Heart left ventricle (tissue), 13 donors: ENCODE results near the gene EFS.

Experiments used
- POLR2A ChIP-seq, 2 donors: fragments of 450-650 bp; IDR thresholded peaks; one replicate each; pipeline ENCODE4 v1.6.1; 2017; ENCODE audit warnings: antibody characterized with exemption in 2 of 2, mild to moderate bottlenecking in 2 of 2, moderate library complexity in 2 of 2
- TF ChIP-seq, protein P1 (sequence below), 12 donors: fragments of 200-600 bp; sonication (generic) in 4 of 12; IDR thresholded peaks; one replicate each; pipeline versions ENCODE4 v1.5.0 to v1.8.0; 2018 to 2022; ENCODE audit warnings: antibody characterized with exemption in 12 of 12, mild to moderate bottlenecking in 5 of 12
- donor health status: ischemic (EF 13 %, LVEDD 7.1; RV severe dilation, severe dysfunction).
- donor health status: DM: no; HTN: yes; CAD: no.
- donor health status: DM: no; HTN: no; CAD: no.
- donor health status: ischemic (EF 25% LVEDD 6.9; RV normal size, moderate dysfunction).
- donor health status: ischemic (EF 25% LVEDD 5.7; RV mildly dilated, moderate dysfunction).
- donor health status: ischemic (EF 35%, LVEDD 5.7; RV mildly dilated, moderate dysfunction).
- donor health status: nonischemic (EF 11% LVEDD 7.7; RV severe dilation, severe dysfunction).
- donor health status: DM: yes; HTN: yes; CAD: no.
- donor health status: PGD.
- donor health status: ischemic (EF 29% LVEDD 5.4; RV normal size, mild dysfunction).
- donor health status: nonischemic (EF 23%, LVEDD 6.1; RV moderate dilation, normal function).

DNA sequence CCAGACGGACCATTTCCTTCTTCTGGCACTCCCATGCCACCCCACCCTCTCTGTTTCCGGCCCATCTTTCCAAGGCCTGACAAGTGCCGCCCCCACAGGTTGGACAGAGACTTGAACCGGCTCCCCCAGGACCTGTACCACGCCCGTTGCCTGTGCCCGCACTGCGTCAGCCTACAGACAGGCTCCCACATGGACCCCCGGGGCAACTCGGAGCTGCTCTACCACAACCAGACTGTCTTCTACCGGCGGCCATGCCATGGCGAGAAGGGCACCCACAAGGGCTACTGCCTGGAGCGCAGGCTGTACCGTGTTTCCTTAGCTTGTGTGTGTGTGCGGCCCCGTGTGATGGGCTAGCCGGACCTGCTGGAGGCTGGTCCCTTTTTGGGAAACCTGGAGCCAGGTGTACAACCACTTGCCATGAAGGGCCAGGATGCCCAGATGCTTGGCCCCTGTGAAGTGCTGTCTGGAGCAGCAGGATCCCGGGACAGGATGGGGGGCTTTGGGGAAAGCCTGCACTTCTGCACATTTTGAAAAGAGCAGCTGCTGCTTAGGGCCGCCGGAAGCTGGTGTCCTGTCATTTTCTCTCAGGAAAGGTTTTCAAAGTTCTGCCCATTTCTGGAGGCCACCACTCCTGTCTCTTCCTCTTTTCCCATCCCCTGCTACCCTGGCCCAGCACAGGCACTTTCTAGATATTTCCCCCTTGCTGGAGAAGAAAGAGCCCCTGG, 10.7 kb upstream of the EFS start:
- TF ChIP-seq, protein P1, sequence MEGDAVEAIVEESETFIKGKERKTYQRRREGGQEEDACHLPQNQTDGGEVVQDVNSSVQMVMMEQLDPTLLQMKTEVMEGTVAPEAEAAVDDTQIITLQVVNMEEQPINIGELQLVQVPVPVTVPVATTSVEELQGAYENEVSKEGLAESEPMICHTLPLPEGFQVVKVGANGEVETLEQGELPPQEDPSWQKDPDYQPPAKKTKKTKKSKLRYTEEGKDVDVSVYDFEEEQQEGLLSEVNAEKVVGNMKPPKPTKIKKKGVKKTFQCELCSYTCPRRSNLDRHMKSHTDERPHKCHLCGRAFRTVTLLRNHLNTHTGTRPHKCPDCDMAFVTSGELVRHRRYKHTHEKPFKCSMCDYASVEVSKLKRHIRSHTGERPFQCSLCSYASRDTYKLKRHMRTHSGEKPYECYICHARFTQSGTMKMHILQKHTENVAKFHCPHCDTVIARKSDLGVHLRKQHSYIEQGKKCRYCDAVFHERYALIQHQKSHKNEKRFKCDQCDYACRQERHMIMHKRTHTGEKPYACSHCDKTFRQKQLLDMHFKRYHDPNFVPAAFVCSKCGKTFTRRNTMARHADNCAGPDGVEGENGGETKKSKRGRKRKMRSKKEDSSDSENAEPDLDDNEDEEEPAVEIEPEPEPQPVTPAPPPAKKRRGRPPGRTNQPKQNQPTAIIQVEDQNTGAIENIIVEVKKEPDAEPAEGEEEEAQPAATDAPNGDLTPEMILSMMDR (IDR thresholded peaks at IDR 0.05) = no peak
- TF ChIP-seq POLR2A (IDR thresholded peaks at IDR 0.05) = no peak
